ENCODE results near the gene CHST3.

GRCh38 chr10:71989661-71990454 is 25.7 kb downstream of the CHST3 start:
- TF ChIP-seq CTCF (optimal IDR thresholded peaks at IDR 0.05 in 1 of 3, IDR thresholded peaks at IDR 0.05 in 1 of 3, conservative IDR thresholded peaks at IDR 0.05 in 1 of 3; ENCODE audit: extremely low read depth in 1 of 3, insufficient read depth in 2 of 3, low read length in 3 of 3) (no peak), EZH2 (IDR thresholded peaks at IDR 0.05; ENCODE audit: low read length) (no peak)

Measured in keratinocyte (primary cell).